Measurements from ENCODE around the gene ANTXR1. TPM values are rescaled to one million over a fixed set of nuclear protein-coding genes. Genes with fewer than 3 reads are reported as not detected.

The ANTXR1 gene
- polyA plus RNA-seq, 1 of the 3 experiments (the other 2 are of a cell fraction) = 114 TPM

DNA sequence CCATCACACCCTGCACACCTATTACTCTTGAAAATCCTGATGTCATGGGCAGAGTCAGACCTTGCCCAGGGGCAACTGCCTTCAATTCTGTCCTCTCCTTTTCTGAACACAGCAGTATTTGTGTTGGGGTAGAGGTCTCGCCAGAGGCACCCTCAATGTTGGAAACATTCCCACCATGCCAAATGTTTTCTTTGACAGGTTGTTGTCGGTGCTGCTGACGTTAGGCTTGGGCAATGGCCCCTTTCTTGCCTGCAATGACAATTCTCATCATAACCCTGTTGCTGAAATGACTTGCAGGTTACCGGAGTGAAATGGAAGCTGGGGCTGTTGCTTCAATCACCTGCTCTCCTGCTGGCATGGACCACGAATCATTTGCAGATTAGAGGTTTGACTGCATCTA, 20.6 kb upstream of the ANTXR1 start:
- Histone ChIP-seq H3K4me3 (ENCODE audit: low read depth in 2 of 2, low read length in 1 of 2) (no peak overlapping the region), H3K27ac (ENCODE audit: low read depth in 2 of 2, low read length in 1 of 2) (no peak overlapping the region), H3F3A (replicated peaks; ENCODE audit: insufficient read depth) (no peaks in the 10 kb centered on the region), H4K20me1 (ENCODE audit: insufficient read depth) (no peaks in the 10 kb centered on the region), H3K9me3 (no peaks in the 10 kb centered on the region), H3K9ac (no peak overlapping the region), H3K27me3 (ENCODE audit: insufficient read depth) (no peaks in the 10 kb centered on the region), H3K4me2 (no peak overlapping the region), H3K36me3 (replicated peaks in 1 of 2; ENCODE audit: control insufficient read depth in 1 of 2, insufficient read depth in 2 of 2, low read length in 1 of 2) (no peaks in the 10 kb centered on the region), H3K79me2 (ENCODE audit: insufficient read depth) (no peaks in the 10 kb centered on the region), H3K4me1 (ENCODE audit: control insufficient read depth in 1 of 2, insufficient read depth in 2 of 2, low read depth in 1 of 2, low read length in 1 of 2) (no peaks in the 10 kb centered on the region), H3K9me2 (no peaks in the 10 kb centered on the region), H2AFZ (ENCODE audit: low read depth) (no peak overlapping the region)
- POLR2A ChIA-PET = no interaction called here
- TF ChIP-seq FOXJ3 (CRISPR knock-in tag; IDR thresholded peaks at IDR 0.05) = no peak
- CTCF ChIA-PET = interaction anchor here (1.4 to 2.6 kb wide), 3 partner anchors 14 to 314 kb away, joined by 3 to 11 read pairs (median 4); no protein-coding TSS in a partner anchor
- WGBS (ENCODE audit: low lambda C conversion rate) = 67% methylated on average over 5 of the region's 5 CpGs
- DNase-seq = no peak

DNA sequence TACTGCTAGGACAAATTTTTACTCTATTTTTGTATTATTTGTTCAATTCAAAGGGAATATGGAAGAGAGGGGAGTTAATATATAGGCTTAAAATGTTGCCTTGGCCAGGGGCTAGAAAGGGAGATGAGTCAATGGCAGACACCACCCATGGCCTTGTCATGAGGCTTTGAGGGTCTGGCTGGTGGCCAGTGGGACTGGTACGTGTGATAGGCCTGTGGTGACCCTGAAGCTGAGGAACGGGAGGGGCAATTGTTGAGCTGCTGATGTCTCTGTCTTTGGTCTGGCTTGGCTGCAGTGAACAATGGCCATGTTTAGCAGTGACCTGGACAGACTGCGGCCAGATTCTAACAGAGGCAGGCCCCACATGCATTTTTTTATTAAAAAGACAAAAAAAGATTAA, 20.0 kb upstream of the ANTXR1 start:
- Histone ChIP-seq H3K4me2 (no peak overlapping the region), H2AFZ (ENCODE audit: low read depth) (no peak overlapping the region)

GRCh38 chr2:68993660-68994059, 19.3 kb upstream of the ANTXR1 start:
- H3K4me1 ChIP-seq (ENCODE audit: control insufficient read depth in 1 of 2, insufficient read depth in 2 of 2, low read depth in 1 of 2, low read length in 1 of 2) = no peaks in the 10 kb centered on the region
- 83% methylated on average over 7 of the region's 7 CpGs for WGBS (ENCODE audit: low lambda C conversion rate)
- no peaks in the 10 kb centered on the region for H3K27me3 ChIP-seq (ENCODE audit: insufficient read depth)
- H3K9ac ChIP-seq = no peak overlapping the region
- H3F3A ChIP-seq (replicated peaks; ENCODE audit: insufficient read depth) = no peaks in the 10 kb centered on the region
- H3K79me2 ChIP-seq (ENCODE audit: insufficient read depth) = no peaks in the 10 kb centered on the region
- ChIA-PET POLR2A (no interaction called here), CTCF (interaction anchor here (1.1 to 2.6 kb wide), 4 partner anchors 12 to 313 kb away, joined by 3 to 11 read pairs (median 4); no protein-coding TSS in a partner anchor)
- no peak for TF ChIP-seq NFIC (IDR thresholded peaks at IDR 0.05; ENCODE audit: borderline replicate concordance)
- TF ChIP-seq RXRA (IDR thresholded peaks at IDR 0.05; ENCODE audit: borderline replicate concordance, low read depth) = no peak
- H2AFZ ChIP-seq (ENCODE audit: low read depth) = no peak overlapping the region
- no peaks in the 10 kb centered on the region for H3K9me2 ChIP-seq
- no peaks in the 10 kb centered on the region for H4K20me1 ChIP-seq (ENCODE audit: insufficient read depth)
- H3K27ac ChIP-seq (ENCODE audit: low read depth in 2 of 2, low read length in 1 of 2) = no peak overlapping the region
- H3K4me3 ChIP-seq (ENCODE audit: low read depth in 2 of 2, low read length in 1 of 2) = no peak overlapping the region
- no peaks in the 10 kb centered on the region for H3K9me3 ChIP-seq
- DNase-seq = no peak
- H3K4me2 ChIP-seq = no peak overlapping the region
- no peaks in the 10 kb centered on the region for H3K36me3 ChIP-seq (replicated peaks in 1 of 2; ENCODE audit: control insufficient read depth in 1 of 2, insufficient read depth in 2 of 2, low read length in 1 of 2)

More for the DNA sequence above, 20.0 kb upstream of the ANTXR1 start:
- no peak for DNase-seq
- CTCF ChIA-PET = interaction anchor here (1.4 to 2.6 kb wide), 3 partner anchors 13 to 314 kb away, joined by 3 to 11 read pairs (median 4); no protein-coding TSS in a partner anchor
- Histone ChIP-seq H3K9ac (no peak overlapping the region), H3K36me3 (replicated peaks in 1 of 2; ENCODE audit: control insufficient read depth in 1 of 2, insufficient read depth in 2 of 2, low read length in 1 of 2) (no peaks in the 10 kb centered on the region), H3K27ac (ENCODE audit: low read depth in 2 of 2, low read length in 1 of 2) (no peak overlapping the region), H3K9me3 (no peaks in the 10 kb centered on the region), H3K4me3 (ENCODE audit: low read depth in 2 of 2, low read length in 1 of 2) (no peak overlapping the region), H3K4me1 (ENCODE audit: control insufficient read depth in 1 of 2, insufficient read depth in 2 of 2, low read depth in 1 of 2, low read length in 1 of 2) (no peaks in the 10 kb centered on the region), H4K20me1 (ENCODE audit: insufficient read depth) (no peaks in the 10 kb centered on the region), H3K9me2 (no peaks in the 10 kb centered on the region), H3K27me3 (ENCODE audit: insufficient read depth) (no peaks in the 10 kb centered on the region), H3F3A (replicated peaks; ENCODE audit: insufficient read depth) (no peaks in the 10 kb centered on the region), H3K79me2 (ENCODE audit: insufficient read depth) (no peaks in the 10 kb centered on the region)
- TF ChIP-seq SMC3 (IDR thresholded peaks at IDR 0.05; ENCODE audit: low read depth, low read length) (no peak), ZBTB33 (IDR thresholded peaks at IDR 0.05; ENCODE audit: borderline replicate concordance, low read depth) (no peak), POLR2AphosphoS5 (IDR thresholded peaks at IDR 0.05; ENCODE audit: low read depth, low read length) (no peak)
- POLR2A ChIA-PET = no interaction called here
- WGBS (ENCODE audit: low lambda C conversion rate) = 67% methylated on average over 3 of the region's 3 CpGs

Data from SK-N-SH (cell line).